K562 (cell line): ENCODE data around the gene COMMD10. TPM values are rescaled to one million over a fixed set of nuclear protein-coding genes. Genes with fewer than 3 reads are reported as not detected.

Experiments
- ATAC-seq: fragments of 200-7000 bp; cut with Tn5 transposase; 3 replicates; pipeline ENCODE4 v1.9.1; 2020; ENCODE audit warnings: moderate library complexity
- BruUV-seq: library from RNA; stranded (reverse); fragments of 400-500 nt; replicated peaks from 2 replicates; lab custom pipeline; 2021; lab: Mats Ljungman, UMichigan
- CTCF ChIA-PET: fragments of 300-600 bp; formaldehyde crosslinking; extraction: SDS; loops from one replicate; lab custom pipeline; 2021; ENCODE audit warnings: low intra/inter-chr PET ratio; lab: Yijun Ruan, JAX
- POLR2A ChIA-PET: fragments of 300-600, 350-650 bp; sonication (Branson Sonifier 250); formaldehyde crosslinking; extraction: SDS; loops from one replicate; lab custom pipeline; 2021; ENCODE audit warnings: antibody characterized with exemption, inconsistent platforms; lab: Yijun Ruan, JAX
- DNase-seq, 4 experiments: peaks; one replicate each; pipeline versions ENCODE4 v3.0.0 to v3.0.0-alpha.2; 2011 to 2018; ENCODE audit warnings: low spot score in 3 of 4, mixed read lengths in 3 of 4; ENCODE audit errors: extremely low read depth in 1 of 4
- FAIRE-seq: peaks from 2 replicates; lab custom pipeline; 2011; peaks lifted over from hg19 to GRCh38; lab: Jason Lieb, UNC
- H2AFZ ChIP-seq: 2 replicates; pipeline ENCODE4 v1.6.0; 2011; ENCODE audit warnings: low read depth, low read length, control low read depth, inconsistent platforms
- H3K27ac ChIP-seq: fragments of 200-600 bp; 3 replicates; pipeline ENCODE4 v1.8.0; 2011; ENCODE audit warnings: low read depth, mild to moderate bottlenecking, control low read depth, inconsistent platforms, low read length, moderate library complexity, mixed read lengths; ENCODE audit errors: extremely low read depth
- H3K27me3 ChIP-seq, 2 experiments: fragments of 300-600 bp in 1 of 2; 2 replicates in 1 of 2; 3 replicates in 1 of 2; pipeline versions ENCODE4 v1.6.0 to v1.8.0; 2011; ENCODE audit warnings: inconsistent platforms in 2 of 2, low read length in 2 of 2, mild to moderate bottlenecking in 1 of 2, mixed read lengths in 1 of 2, moderate library complexity in 1 of 2; ENCODE audit not compliant: control insufficient read depth in 2 of 2, insufficient read depth in 2 of 2
- H3K36me3 ChIP-seq: fragments of 300-600 bp; 3 replicates; pipeline ENCODE4 v1.8.0; 2011; ENCODE audit warnings: mild to moderate bottlenecking, low read length, inconsistent platforms; ENCODE audit not compliant: control insufficient read depth, insufficient read depth
- H3K4me1 ChIP-seq, 2 experiments: fragments of 200-600 bp in 1 of 2; replicated peaks in 1 of 2; 2 replicates in 1 of 2; 3 replicates in 1 of 2; pipeline versions ENCODE4 v1.5.1 to v1.8.0; 2011; ENCODE audit warnings: inconsistent platforms in 2 of 2, low read length in 2 of 2, mild to moderate bottlenecking in 1 of 2, mixed read lengths in 1 of 2, moderate library complexity in 1 of 2; ENCODE audit not compliant: control insufficient read depth in 2 of 2, insufficient read depth in 2 of 2
- H3K4me2 ChIP-seq: 2 replicates; pipeline ENCODE4 v1.6.1; 2011; ENCODE audit warnings: low read length, control low read depth, inconsistent platforms, mixed read lengths; ENCODE audit not compliant: insufficient read depth
- H3K4me3 ChIP-seq: fragments of 200-600 bp; sonication (generic), shearing (Covaris generic); 2 replicates; pipeline ENCODE4 v1.5.1; 2016; ENCODE audit warnings: control low read depth, inconsistent platforms
- H3K79me2 ChIP-seq: fragments of 200-600 bp; 3 replicates; pipeline ENCODE4 v1.8.0; 2011; ENCODE audit warnings: low read length, inconsistent platforms; ENCODE audit not compliant: control insufficient read depth, insufficient read depth
- H3K9ac ChIP-seq, 2 experiments: 2 replicates each; pipeline versions ENCODE4 v1.6.0 to v1.6.1; 2011; ENCODE audit warnings: low read depth in 2 of 2, low read length in 2 of 2, control low read depth in 1 of 2, inconsistent platforms in 1 of 2, mild to moderate bottlenecking in 1 of 2, mixed read lengths in 1 of 2; ENCODE audit not compliant: insufficient read depth in 1 of 2
- H3K9me1 ChIP-seq: one replicate; pipeline ENCODE4 v1.6.0; 2011; ENCODE audit warnings: inconsistent platforms, mild to moderate bottlenecking, low read length, moderate library complexity; ENCODE audit not compliant: control insufficient read depth, insufficient read depth
- H3K9me3 ChIP-seq: replicated peaks from 2 replicates; pipeline ENCODE4 v1.5.1; 2011; ENCODE audit warnings: low read depth, low read length, inconsistent platforms; ENCODE audit not compliant: control insufficient read depth, insufficient read depth
- H4K20me1 ChIP-seq: replicated peaks from 2 replicates; pipeline ENCODE4 v1.6.1; 2011; ENCODE audit warnings: low read length, inconsistent platforms, mixed read lengths; ENCODE audit not compliant: control insufficient read depth, insufficient read depth
- BCL6 ChIP-seq: fragments of 250-450 bp; sonication (Bioruptor Pico); IDR thresholded peaks from 2 replicates; pipeline ENCODE4 v1.4.0; 2020
- ILK ChIP-seq: fragments of 450-650 bp; IDR thresholded peaks from 2 replicates; pipeline ENCODE4 v1.6.1; 2016; ENCODE audit warnings: missing genetic modification characterization, low read depth, mild to moderate bottlenecking, missing compliant biosample characterization, moderate library complexity, borderline replicate concordance
- TRIM28 ChIP-seq: fragments of 450-650 bp; IDR thresholded peaks from 2 replicates; pipeline ENCODE4 v1.6.1; 2017
- WGBS: fragments of 100-300 bp; shearing (Covaris generic); methylation state at CpG from one replicate; pipeline ENCODE4 v1.1.6; 2016; ENCODE audit warnings: low coverage, mixed read lengths; ENCODE audit not compliant: insufficient coverage; ENCODE audit errors: missing lambda C conversion rate; 5-methylcytosine and 5-hydroxymethylcytosine counted together
- in situ Hi-C: fragments of 300-500 bp; cut with MboI; formaldehyde crosslinking; loops from 4 replicates; pipeline ENCODE4 v1.15.0; 2018; ENCODE audit warnings: inconsistent platforms, mixed read lengths
- intact Hi-C: fragments of 100-400 bp; cut with micrococcal nuclease; formaldehyde crosslinking; loops from 2 replicates; pipeline ENCODE4 v1.14.2; 2022
- polyA plus RNA-seq, 8 experiments: library from polyadenylated mRNA; depleted of rRNA in 4 of 8; stranded (reverse) in 5 of 8; unstranded in 3 of 8; fragments of >200 nt; fragmentation: Nextera tagmentation in 2 of 8; fragmentation: Illumina TruSeq in 1 of 8; extraction: Ambion mirVana in 2 of 8; extraction: Trizol in 1 of 8; gene quantifications; 2 replicates each; pipeline versions ENCODE4 v1.2.1 to v1.2.3, GENCODE V29; 2011 to 2014; ENCODE audit warnings: inconsistent platforms in 1 of 8, missing spikeins in 1 of 8
- total RNA-seq, 7 experiments: library from RNA; depleted of rRNA in 6 of 7; stranded (reverse); fragments of >200 nt in 6 of 7; fragmentation: Illumina TruSeq in 2 of 7; extraction: Trizol in 2 of 7; gene quantifications; 2 replicates each; pipeline versions ENCODE4 v1.2.1 to v1.2.3, GENCODE V29; 2011 to 2021; ENCODE audit warnings: low replicate concordance in 1 of 7
- TF ChIP-seq, protein P1 (sequence below), 3 experiments: IDR thresholded peaks in 2 of 3; conservative IDR thresholded peaks in 1 of 3; 2 replicates each; pipeline ENCODE4 v1.5.1; 2011 to 2012; ENCODE audit warnings: low read length in 3 of 3, mild to moderate bottlenecking in 3 of 3, control low read depth in 2 of 3, improper control_type of control experiment in 1 of 3, inconsistent platforms in 1 of 3, low read depth in 1 of 3, mixed read lengths in 1 of 3, moderate library complexity in 1 of 3; ENCODE audit not compliant: insufficient read depth in 2 of 3

The COMMD10 gene
- total and polyA plus RNA-seq, 9 of the 15 experiments (the other 6 are each of a cell fraction or from before 2014, with no cell fraction given): 17.9 to 101 (median 28.0) TPM

DNA sequence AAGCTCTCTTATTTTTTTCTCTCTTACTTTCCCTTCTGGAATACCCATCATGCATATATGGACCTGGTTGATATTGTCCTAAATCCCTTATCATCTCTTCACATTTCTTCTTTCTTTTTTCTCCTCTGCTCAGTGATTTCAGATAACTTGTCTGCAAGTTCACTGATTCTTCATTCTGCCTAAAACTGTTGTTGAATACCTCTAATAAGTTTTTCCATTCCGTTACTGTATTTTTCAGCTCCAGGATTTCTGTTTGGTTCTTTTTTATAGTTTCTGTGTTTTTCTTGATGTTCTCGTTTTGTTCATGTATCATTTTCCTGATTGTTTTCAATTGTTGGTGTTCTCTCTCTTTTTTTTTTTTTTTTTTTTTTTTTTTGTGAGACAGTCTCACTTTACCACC is 203.7 kb downstream of the COMMD10 start:
- in situ Hi-C loops: no loop called here
- ChIA-PET POLR2A (no interaction called here), CTCF (no interaction called here)
- 26% methylated on average over 2 of the region's 2 CpGs for WGBS
- Histone ChIP-seq H3K4me3 (no peak overlapping the region), H3K9me3 (no peaks in the 10 kb centered on the region), H3K4me2 (no peak overlapping the region), H3K27ac (no peak overlapping the region), H4K20me1 (no peaks in the 10 kb centered on the region), H3K9me1 (no peaks in the 10 kb centered on the region), H3K4me1 (no peaks in the 10 kb centered on the region), H3K36me3 (no peaks in the 10 kb centered on the region), H3K9ac (no peak overlapping the region), H2AFZ (no peak overlapping the region), H3K27me3 (no peaks in the 10 kb centered on the region), H3K79me2 (no peaks in the 10 kb centered on the region)
- intact Hi-C loops: no loop called here
- BruUV-seq: no TSS peak
- DNase-seq (no peak), FAIRE-seq (no peak), ATAC-seq (no peak)
- TF ChIP-seq TRIM28: 0 out of 2 replicates have a peak, but pooled peaks have one; percentile 21
- TF ChIP-seq BCL6 (CRISPR knock-in tag): no peak

DNA sequence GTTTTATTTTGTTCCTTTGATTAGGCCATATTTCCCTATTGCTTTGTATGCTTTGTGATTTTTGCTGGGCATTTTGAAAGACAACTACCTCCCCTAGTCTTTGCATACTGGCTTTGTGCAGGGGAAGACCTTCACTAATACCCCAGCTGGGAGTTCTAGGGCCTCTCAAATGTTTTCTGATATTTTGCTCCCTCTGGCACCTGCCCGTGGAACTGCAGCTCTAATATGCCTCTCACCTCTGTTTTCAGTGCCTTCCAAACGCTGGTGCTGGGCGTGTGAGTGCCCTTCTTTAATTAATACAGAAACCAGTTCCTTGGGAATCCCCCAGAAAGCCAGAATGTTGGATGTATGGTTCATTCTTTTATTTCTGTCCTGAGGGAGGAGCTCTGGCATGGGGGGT is 204.5 kb downstream of the COMMD10 start:
- ATAC-seq (no peak), DNase-seq (no peak), FAIRE-seq (no peak)
- intact Hi-C loops: no loop called here
- 29% methylated on average over 3 of the region's 3 CpGs for WGBS
- H4K20me1 ChIP-seq: no peaks in the 10 kb centered on the region
- no peak overlapping the region for H3K27ac ChIP-seq
- H3K79me2 ChIP-seq: no peaks in the 10 kb centered on the region
- H3K4me1 ChIP-seq: no peaks in the 10 kb centered on the region
- BruUV-seq: no TSS peak
- TF ChIP-seq ILK: no peak
- TF ChIP-seq, protein P1, sequence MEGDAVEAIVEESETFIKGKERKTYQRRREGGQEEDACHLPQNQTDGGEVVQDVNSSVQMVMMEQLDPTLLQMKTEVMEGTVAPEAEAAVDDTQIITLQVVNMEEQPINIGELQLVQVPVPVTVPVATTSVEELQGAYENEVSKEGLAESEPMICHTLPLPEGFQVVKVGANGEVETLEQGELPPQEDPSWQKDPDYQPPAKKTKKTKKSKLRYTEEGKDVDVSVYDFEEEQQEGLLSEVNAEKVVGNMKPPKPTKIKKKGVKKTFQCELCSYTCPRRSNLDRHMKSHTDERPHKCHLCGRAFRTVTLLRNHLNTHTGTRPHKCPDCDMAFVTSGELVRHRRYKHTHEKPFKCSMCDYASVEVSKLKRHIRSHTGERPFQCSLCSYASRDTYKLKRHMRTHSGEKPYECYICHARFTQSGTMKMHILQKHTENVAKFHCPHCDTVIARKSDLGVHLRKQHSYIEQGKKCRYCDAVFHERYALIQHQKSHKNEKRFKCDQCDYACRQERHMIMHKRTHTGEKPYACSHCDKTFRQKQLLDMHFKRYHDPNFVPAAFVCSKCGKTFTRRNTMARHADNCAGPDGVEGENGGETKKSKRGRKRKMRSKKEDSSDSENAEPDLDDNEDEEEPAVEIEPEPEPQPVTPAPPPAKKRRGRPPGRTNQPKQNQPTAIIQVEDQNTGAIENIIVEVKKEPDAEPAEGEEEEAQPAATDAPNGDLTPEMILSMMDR (IDR thresholded peaks at IDR 0.05 in 2 of 3, conservative IDR thresholded peaks at IDR 0.05 in 1 of 3; ENCODE audit: insufficient read depth in 2 of 3, low read depth in 1 of 3, low read length in 3 of 3): 0 out of 6 replicates have a peak, but pooled peaks of 1 of the 3 experiments have one; percentile 14
- TF ChIP-seq, all 486 proteins: peak for 1
- Histone ChIP-seq H3K4me2 (no peak overlapping the region), H3K9me1 (no peaks in the 10 kb centered on the region), H2AFZ (no peak overlapping the region), H3K4me3 (no peak overlapping the region), H3K27me3 (no peaks in the 10 kb centered on the region), H3K9me3 (no peaks in the 10 kb centered on the region), H3K36me3 (no peaks in the 10 kb centered on the region), H3K9ac (no peak overlapping the region)
- ChIA-PET CTCF (no interaction called here), POLR2A (no interaction called here)
- in situ Hi-C loops: no loop called here
